GF-D8 (cell line): ENCODE measurements around the gene COL8A1.

Source experiments
- DNase-seq: peaks from one replicate; lab custom pipeline; 2025; lab: John Stamatoyannopoulos, UW

COL8A1 gene

GRCh38 chr3:99845331-99845730 lies 206.9 kb downstream of the COL8A1 start:
- peak; percentile 72 for DNase-seq

- no peak for DNase-seq
Observed at GRCh38 chr3:99845999-99846398, 207.6 kb downstream of the COL8A1 start.

- peak; percentile 23 for DNase-seq
Observed at GRCh38 chr3:99846477-99847160, 208.2 kb downstream of the COL8A1 start.

- DNase-seq = no peak
Observed at GRCh38 chr3:99848433-99848832, 210.0 kb downstream of the COL8A1 start.
